CD14-positive monocyte (primary cell): ENCODE results near the gene GEMIN8. TPM values are rescaled to one million over a fixed set of nuclear protein-coding genes. Genes with fewer than 3 reads are reported as not detected.

Source experiments
- DNase-seq, 3 donors: peaks; one replicate each; pipeline ENCODE4 v3.0.0-alpha.2; 2011 to 2022
- H2AFZ ChIP-seq: 2 replicates; pipeline ENCODE4 v1.6.0; 2012; ENCODE audit warnings: mild to moderate bottlenecking, low read depth, low read length, inconsistent platforms; ENCODE audit not compliant: insufficient read depth, poor library complexity, severe bottlenecking
- H3K27ac ChIP-seq, 2 donors: 1 replicate in 1 of 2; 2 replicates in 1 of 2; pipeline ENCODE4 v1.5.1; 2012 to 2013; ENCODE audit warnings: low read length in 2 of 2, control low read depth in 1 of 2, inconsistent platforms in 1 of 2, low read depth in 1 of 2, mild to moderate bottlenecking in 1 of 2
- H3K27me3 ChIP-seq, 2 donors: one replicate each; pipeline versions ENCODE4 v1.6.0 to v1.6.1; 2011 to 2013; ENCODE audit warnings: low read length in 2 of 2; ENCODE audit not compliant: control insufficient read depth in 2 of 2, insufficient read depth in 2 of 2
- H3K36me3 ChIP-seq, 2 donors: replicated peaks in 1 of 2; 1 replicate in 1 of 2; 2 replicates in 1 of 2; pipeline versions ENCODE4 v1.5.1 to v1.6.1; 2012 to 2013; ENCODE audit warnings: low read length in 2 of 2, control low read depth in 1 of 2, inconsistent platforms in 1 of 2, mild to moderate bottlenecking in 1 of 2; ENCODE audit not compliant: insufficient read depth in 2 of 2, control insufficient read depth in 1 of 2
- H3K4me1 ChIP-seq, 2 donors: 1 replicate in 1 of 2; 2 replicates in 1 of 2; pipeline versions ENCODE4 v1.5.1 to v1.6.1; 2012 to 2013; ENCODE audit warnings: low read length in 2 of 2, control low read depth in 1 of 2, inconsistent platforms in 1 of 2, mild to moderate bottlenecking in 1 of 2, moderate library complexity in 1 of 2; ENCODE audit not compliant: insufficient read depth in 2 of 2, control insufficient read depth in 1 of 2
- H3K4me2 ChIP-seq: replicated peaks from 2 replicates; pipeline ENCODE3; 2012; ENCODE audit warnings: low read length, moderate library complexity, mild to moderate bottlenecking; ENCODE audit not compliant: poor library complexity, severe bottlenecking; ENCODE audit errors: extremely low read depth
- H3K4me3 ChIP-seq, 3 experiments: fragments of 200-600 bp in 1 of 3; sonication (generic) in 1 of 3; replicated peaks in 1 of 3; 1 replicate in 2 of 3; 2 replicates in 1 of 3; pipeline ENCODE4 v1.5.1; 2011 to 2013; ENCODE audit warnings: low read length in 3 of 3, mild to moderate bottlenecking in 3 of 3, control low read depth in 2 of 3, low read depth in 2 of 3, inconsistent platforms in 1 of 3, moderate library complexity in 1 of 3
- H3K79me2 ChIP-seq: 2 replicates; pipeline ENCODE4 v1.6.0; 2012; ENCODE audit warnings: mild to moderate bottlenecking, control low read depth, inconsistent platforms, low read length, moderate library complexity; ENCODE audit not compliant: insufficient read depth
- H3K9ac ChIP-seq: 2 replicates; pipeline ENCODE4 v1.6.0; 2017; ENCODE audit warnings: low read length, mild to moderate bottlenecking; ENCODE audit not compliant: insufficient read depth, poor library complexity, severe bottlenecking
- H3K9me3 ChIP-seq, 2 donors: replicated peaks in 1 of 2; 1 replicate in 1 of 2; 2 replicates in 1 of 2; pipeline versions ENCODE4 v1.5.1 to v1.6.1; 2012 to 2013; ENCODE audit warnings: low read length in 2 of 2, control low read depth in 1 of 2; ENCODE audit not compliant: control insufficient read depth in 1 of 2, insufficient read depth in 1 of 2
- H4K20me1 ChIP-seq: 2 replicates; pipeline ENCODE4 v1.6.0; 2012; ENCODE audit warnings: mild to moderate bottlenecking, low read length, control low read depth, moderate library complexity; ENCODE audit not compliant: insufficient read depth
- H3K27ac Mint-ChIP-seq, 7 donors: one replicate each; pipeline ENCODE4 v1.8.0; 2020; ENCODE audit warnings: mild to moderate bottlenecking in 7 of 7, mixed read lengths in 7 of 7, moderate library complexity in 6 of 7, inconsistent platforms in 2 of 7
- H3K27me3 Mint-ChIP-seq, 3 donors: one replicate each; pipeline ENCODE4 v1.8.0; 2021 to 2022; ENCODE audit warnings: low read depth in 3 of 3, mild to moderate bottlenecking in 3 of 3, mixed read lengths in 3 of 3, moderate library complexity in 3 of 3, inconsistent platforms in 1 of 3
- H3K36me3 Mint-ChIP-seq, 2 donors: one replicate each; pipeline ENCODE4 v1.8.0; 2020; ENCODE audit warnings: mixed read lengths in 2 of 2, inconsistent platforms in 1 of 2, mild to moderate bottlenecking in 1 of 2
- H3K4me1 Mint-ChIP-seq: one replicate; pipeline ENCODE4 v1.8.0; 2020; ENCODE audit warnings: mild to moderate bottlenecking, mixed read lengths
- H3K4me3 Mint-ChIP-seq, 2 donors: one replicate each; pipeline ENCODE4 v1.8.0; 2020; ENCODE audit warnings: mild to moderate bottlenecking in 2 of 2, mixed read lengths in 2 of 2, moderate library complexity in 1 of 2
- H3K9me3 Mint-ChIP-seq, 7 donors: one replicate each; pipeline ENCODE4 v1.8.0; 2020 to 2022; ENCODE audit warnings: mixed read lengths in 7 of 7, mild to moderate bottlenecking in 6 of 7, moderate library complexity in 6 of 7, inconsistent platforms in 2 of 7
- WGBS: methylation state at CpG from one replicate; pipeline ENCODE4 v1.1.5; 2013; ENCODE audit warnings: missing lambda C conversion rate; ENCODE audit not compliant: insufficient coverage; 5-methylcytosine and 5-hydroxymethylcytosine counted together
- intact Hi-C, 2 donors: fragments of 100-400 bp; cut with micrococcal nuclease; formaldehyde crosslinking; loops; one replicate each; pipeline versions ENCODE4 v1.15.0 to v1.15.1; 2023
- polyA plus RNA-seq, 3 donors: library from polyadenylated mRNA; depleted of rRNA in 1 of 3; unstranded in 2 of 3; stranded (reverse) in 1 of 3; fragments of 300-500 nt in 2 of 3; fragments of >200 nt in 1 of 3; fragmentation: Illumina TruSeq in 2 of 3; gene quantifications; 1 replicate in 2 of 3; 2 replicates in 1 of 3; pipeline ENCODE4 v1.2.3, GENCODE V29; 2012 to 2021
- TF ChIP-seq, protein P1 (sequence below): fragments of 200-600 bp; IDR thresholded peaks from one replicate; pipeline ENCODE4 v1.8.0; 2022; ENCODE audit warnings: antibody characterized with exemption, mild to moderate bottlenecking

Gene GEMIN8
- polyA plus RNA-seq, 3 donors, result 10.9 to 15.0 (median 12.6) TPM

- Histone ChIP-seq H3K27me3 (no peaks in the 10 kb centered on the region), H3K4me1 (no peaks in the 10 kb centered on the region), H4K20me1 (no peaks in the 10 kb centered on the region), H3K9ac (no peak overlapping the region), H3K9me3 (no peaks in the 10 kb centered on the region), H3K27ac (no peak overlapping the region), H3K79me2 (no peaks in the 10 kb centered on the region), H2AFZ (no peak overlapping the region), H3K4me3 (no peak overlapping the region), H3K4me2 (no peak overlapping the region), H3K36me3 (no peaks in the 10 kb centered on the region)
- Mint-ChIP-seq H3K4me1 (no peaks in the 10 kb centered on the region), H3K9me3 (peaks cover 0 to 5% (median 0%) of the 10 kb centered on the region in 7 donors), H3K4me3 (no peak overlapping the region), H3K36me3 (no peaks in the 10 kb centered on the region), H3K27me3 (peaks cover 0 to 4% (median 0%) of the 10 kb centered on the region in 3 donors), H3K27ac (no peak overlapping the region)
- TF ChIP-seq, protein P1, sequence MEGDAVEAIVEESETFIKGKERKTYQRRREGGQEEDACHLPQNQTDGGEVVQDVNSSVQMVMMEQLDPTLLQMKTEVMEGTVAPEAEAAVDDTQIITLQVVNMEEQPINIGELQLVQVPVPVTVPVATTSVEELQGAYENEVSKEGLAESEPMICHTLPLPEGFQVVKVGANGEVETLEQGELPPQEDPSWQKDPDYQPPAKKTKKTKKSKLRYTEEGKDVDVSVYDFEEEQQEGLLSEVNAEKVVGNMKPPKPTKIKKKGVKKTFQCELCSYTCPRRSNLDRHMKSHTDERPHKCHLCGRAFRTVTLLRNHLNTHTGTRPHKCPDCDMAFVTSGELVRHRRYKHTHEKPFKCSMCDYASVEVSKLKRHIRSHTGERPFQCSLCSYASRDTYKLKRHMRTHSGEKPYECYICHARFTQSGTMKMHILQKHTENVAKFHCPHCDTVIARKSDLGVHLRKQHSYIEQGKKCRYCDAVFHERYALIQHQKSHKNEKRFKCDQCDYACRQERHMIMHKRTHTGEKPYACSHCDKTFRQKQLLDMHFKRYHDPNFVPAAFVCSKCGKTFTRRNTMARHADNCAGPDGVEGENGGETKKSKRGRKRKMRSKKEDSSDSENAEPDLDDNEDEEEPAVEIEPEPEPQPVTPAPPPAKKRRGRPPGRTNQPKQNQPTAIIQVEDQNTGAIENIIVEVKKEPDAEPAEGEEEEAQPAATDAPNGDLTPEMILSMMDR, result no peak
- intact Hi-C loops, result no loop called here
- 96% methylated on average over 3 of the region's 6 CpGs for WGBS
- no peak for DNase-seq
Observed at GRCh38 chrX:13965531-13965930, 64.2 kb downstream of the GEMIN8 start.

- TF ChIP-seq, protein P1, result no peak
- H3K27ac Mint-ChIP-seq, result no peak overlapping the region
- no peaks in the 10 kb centered on the region for H3K36me3 ChIP-seq
Observed at GRCh38 chrX:13956998-13957397, 72.7 kb downstream of the GEMIN8 start.

More at GRCh38 chrX:13956998-13957397, 72.7 kb downstream of the GEMIN8 start:
- no peaks in the 10 kb centered on the region for H3K79me2 ChIP-seq
- no CpG with 5 or more reads among the region's 4 CpGs for WGBS
- H3K4me2 ChIP-seq, result no peak overlapping the region
- intact Hi-C loops, result no loop called here
- Mint-ChIP-seq H3K9me3 (peaks cover 0 to 25% (median 6%) of the 10 kb centered on the region in 7 donors), H3K36me3 (no peaks in the 10 kb centered on the region), H3K4me1 (no peaks in the 10 kb centered on the region), H3K4me3 (no peak overlapping the region), H3K27me3 (peaks cover 0 to 11% (median 1%) of the 10 kb centered on the region in 3 donors)
- H2AFZ ChIP-seq, result no peak overlapping the region
- no peak overlapping the region for H3K27ac ChIP-seq
- no peak for DNase-seq
- H3K9me3 ChIP-seq, result peaks cover 6 to 8% of the 10 kb centered on the region in 2 donors
- H4K20me1 ChIP-seq, result no peaks in the 10 kb centered on the region
- no peak overlapping the region for H3K4me3 ChIP-seq
- H3K27me3 ChIP-seq, result no peaks in the 10 kb centered on the region
- H3K9ac ChIP-seq, result no peak overlapping the region
- no peaks in the 10 kb centered on the region for H3K4me1 ChIP-seq

Other genes starting within 250 kb of the GEMIN8 start
- gene GPM6B, start 212.8 kb downstream of the GEMIN8 start, polyA plus RNA-seq, result not detected